ENCODE measurements around the gene NFIX. TPM values are rescaled to one million over a fixed set of nuclear protein-coding genes. Genes with fewer than 3 reads are reported as not detected.

Gene NFIX
- total RNA-seq, 1 donor from 2014 or later, result 123 TPM

DNA sequence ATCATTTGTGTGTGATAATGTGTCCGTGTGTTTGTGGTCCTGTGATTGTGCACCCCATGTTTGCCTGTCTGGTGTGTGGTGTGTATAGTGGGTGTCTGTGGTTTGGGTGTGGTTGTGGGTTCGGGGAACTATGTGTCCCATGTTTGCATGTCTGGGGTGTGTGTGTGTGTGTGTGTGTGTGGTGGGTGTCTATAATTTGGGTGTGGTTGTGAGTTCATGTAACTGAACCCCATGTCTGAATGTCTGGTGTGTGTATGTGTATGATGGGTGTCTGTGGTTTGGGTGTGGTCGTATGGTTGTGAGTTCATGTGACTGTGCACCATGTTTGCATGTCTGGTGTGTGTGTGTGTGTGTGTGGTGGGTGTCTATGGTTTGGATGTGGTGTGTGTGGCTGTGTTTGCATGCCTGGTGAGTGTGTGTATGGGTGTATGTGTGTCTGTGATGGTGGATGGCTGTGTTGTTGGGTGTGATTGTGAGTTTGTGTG is 11.1 kb upstream of the NFIX start:
- no peak for DNase-seq (ENCODE audit: low spot score)
- intact Hi-C loops (cut with DNase I), result loop anchor here (2.0 to 5.0 kb wide), 2 partner anchors 109 to 168 kb away; partner anchors contain the start of genes IER2 and STX10

DNA sequence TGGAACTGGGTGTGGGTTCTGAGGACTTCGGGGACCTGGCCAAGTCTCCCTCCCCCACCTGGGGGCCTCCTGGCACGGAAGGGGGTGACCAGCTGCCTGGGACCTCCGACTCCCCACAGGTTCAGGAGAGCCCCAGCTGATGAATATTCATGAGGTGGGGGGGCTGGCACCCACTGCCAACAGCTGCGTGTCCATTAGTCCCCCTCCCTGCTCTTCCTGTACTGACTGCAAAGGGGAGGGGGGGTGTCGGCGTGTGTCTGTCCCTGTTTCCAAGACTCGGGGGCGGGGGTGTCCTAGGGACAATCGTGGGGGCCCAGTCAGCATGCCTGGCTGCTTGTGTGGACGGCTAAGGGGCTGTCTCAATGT is 10.6 kb upstream of the NFIX start:
- intact Hi-C loops (cut with DNase I), result loop anchor here (2.0 to 5.0 kb wide), 2 partner anchors 108 to 168 kb away; partner anchors contain the start of genes IER2 and STX10
- no peak for DNase-seq (ENCODE audit: low spot score)

DNA sequence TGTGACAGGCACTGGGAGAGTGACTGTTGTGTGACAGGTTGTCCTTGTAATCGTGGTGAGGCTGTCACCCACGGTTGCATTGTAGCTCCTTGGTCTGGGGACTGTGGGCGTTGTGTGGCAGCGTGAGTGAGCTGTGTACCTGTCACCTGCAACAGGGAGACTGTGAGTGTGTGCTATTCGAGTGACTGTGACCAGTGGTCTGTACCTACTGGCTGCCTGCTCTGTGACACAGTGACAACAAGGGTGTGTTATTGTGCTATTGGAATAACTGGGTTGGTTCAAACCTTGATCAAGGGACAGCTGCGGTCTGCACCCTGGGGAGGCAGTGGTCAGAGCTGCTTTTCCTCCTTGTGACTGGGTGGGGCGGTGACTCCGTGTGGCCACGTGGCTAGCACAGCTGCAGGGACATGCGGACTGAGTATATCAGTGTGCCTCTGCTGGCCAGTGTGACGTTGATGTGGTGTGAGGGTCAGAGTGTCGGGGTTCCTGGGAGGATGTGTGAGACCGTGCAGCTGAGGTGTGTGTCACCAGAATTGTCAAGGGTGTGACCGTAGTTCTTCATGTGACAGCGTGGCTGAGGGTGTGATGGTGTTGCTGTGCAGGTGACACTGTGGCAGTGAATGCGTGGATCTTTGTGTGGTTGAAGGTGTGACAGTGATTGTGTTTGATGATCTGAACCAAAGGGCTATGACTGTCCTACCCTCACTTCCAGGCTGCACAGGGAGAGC is 10.1 kb upstream of the NFIX start:
- no peak for DNase-seq (ENCODE audit: low spot score)
- intact Hi-C loops (cut with DNase I), result loop anchor here (2.0 kb wide), 1 partner anchor 108 kb away; no protein-coding TSS in a partner anchor

- intact Hi-C loops (cut with DNase I), result no loop called here
- DNase-seq (ENCODE audit: low spot score), result no peak
Observed at GRCh38 chr19:12986726-12987125, 8.5 kb upstream of the NFIX start.

DNA sequence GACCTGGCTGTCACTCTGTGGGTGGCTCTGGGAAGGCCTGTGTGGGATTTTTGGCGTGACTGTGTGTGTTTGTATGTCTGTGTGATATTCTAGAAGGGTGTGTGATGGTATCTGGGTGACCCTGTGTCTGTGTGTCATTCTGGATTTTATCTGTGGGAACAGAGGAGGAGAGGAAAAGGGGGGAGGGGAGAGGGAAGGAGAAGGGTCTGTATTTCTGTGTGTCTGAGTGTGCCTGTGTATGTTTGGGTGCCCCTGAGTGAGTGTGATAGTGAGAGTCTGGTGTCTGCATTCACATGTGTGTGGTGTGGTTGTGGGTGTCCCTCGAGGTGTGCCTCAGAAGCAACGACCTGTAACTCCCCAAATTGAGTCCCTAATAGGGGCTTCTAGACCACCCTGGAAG is 8.1 kb upstream of the NFIX start:
- intact Hi-C loops (cut with DNase I), result no loop called here
- DNase-seq (ENCODE audit: low spot score), result no peak

GRCh38 chr19:12987781-12988180 is 7.5 kb upstream of the NFIX start:
- no peak for DNase-seq (ENCODE audit: low spot score)
- intact Hi-C loops (cut with DNase I), result no loop called here

- no peak for DNase-seq (ENCODE audit: low spot score)
- intact Hi-C loops (cut with DNase I), result no loop called here
Observed at GRCh38 chr19:12990431-12990830, 4.8 kb upstream of the NFIX start.

- intact Hi-C loops (cut with DNase I), result no loop called here
- no peak for DNase-seq (ENCODE audit: low spot score)
Observed at GRCh38 chr19:12990853-12991252, 4.4 kb upstream of the NFIX start.

- no peak for DNase-seq (ENCODE audit: low spot score)
- intact Hi-C loops (cut with DNase I), result no loop called here
Observed at GRCh38 chr19:12991296-12991695, 4.0 kb upstream of the NFIX start.

DNA sequence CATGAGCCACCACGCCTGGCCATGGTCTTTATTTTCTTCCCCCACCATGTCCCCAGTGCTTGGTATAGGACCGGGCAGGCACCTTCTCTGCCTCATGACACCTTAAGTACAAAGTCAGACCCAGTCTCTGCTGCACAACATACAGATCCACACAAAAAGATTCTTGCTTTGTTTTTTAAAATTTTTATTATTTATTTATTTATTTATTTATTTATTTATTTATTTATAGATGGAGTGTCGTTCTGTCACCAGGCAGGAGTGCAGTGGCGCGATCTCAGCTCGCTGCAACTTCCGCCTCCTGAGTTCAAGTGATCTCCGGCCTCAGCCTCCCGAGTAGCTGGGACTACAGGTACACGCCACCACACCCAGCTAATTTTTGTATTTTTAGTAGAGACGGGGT is 2.5 kb upstream of the NFIX start:
- no peak for DNase-seq (ENCODE audit: low spot score)
- intact Hi-C loops (cut with DNase I), result no loop called here

DNA sequence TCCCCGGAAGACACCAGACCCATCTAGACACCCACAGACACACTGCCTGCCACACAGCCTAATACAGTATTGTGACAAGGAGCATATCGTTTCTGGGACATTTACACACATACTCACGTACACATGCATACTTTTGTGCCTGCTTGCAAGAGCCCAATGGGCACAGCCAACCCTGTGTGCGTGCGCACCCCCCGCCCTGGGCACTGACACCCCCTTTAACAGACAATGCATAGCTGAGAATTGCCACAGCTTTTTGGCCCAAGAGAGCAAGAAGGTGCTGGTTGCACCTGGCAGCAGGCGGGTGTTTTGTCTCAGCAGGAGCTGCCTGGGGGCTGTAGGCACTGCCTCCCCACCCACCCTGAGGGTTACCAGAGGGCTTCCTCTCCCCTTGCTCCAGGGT is 1.7 kb upstream of the NFIX start:
- intact Hi-C loops (cut with DNase I), result no loop called here
- no peak for DNase-seq (ENCODE audit: low spot score)

GRCh38 chr19:12995596-12996405 is 526 bp downstream of the NFIX start:
- intact Hi-C loops (cut with DNase I), result loop anchor here (5.0 kb wide), 2 partner anchors 36 to 66 kb away; no protein-coding TSS in a partner anchor

GRCh38 chr19:12996406-12997094 is 1.3 kb downstream of the NFIX start:
- no peak for DNase-seq (ENCODE audit: low spot score)
- intact Hi-C loops (cut with DNase I), result loop anchor here (5.0 kb wide), 2 partner anchors 36 to 66 kb away; no protein-coding TSS in a partner anchor

More at GRCh38 chr19:12995596-12996405, 526 bp downstream of the NFIX start:
- DNase-seq (ENCODE audit: low spot score), result no peak

- intact Hi-C loops (cut with DNase I), result loop anchor here (5.0 kb wide), 2 partner anchors 35 to 65 kb away; no protein-coding TSS in a partner anchor
- DNase-seq (ENCODE audit: low spot score), result no peak
Observed at GRCh38 chr19:12997179-12997966, 2.1 kb downstream of the NFIX start.

- intact Hi-C loops (cut with DNase I), result loop anchor here (5.0 kb wide), 2 partner anchors 34 to 64 kb away; no protein-coding TSS in a partner anchor
- DNase-seq (ENCODE audit: low spot score), result no peak
Observed at GRCh38 chr19:12997967-12998940, 3.0 kb downstream of the NFIX start.

DNA sequence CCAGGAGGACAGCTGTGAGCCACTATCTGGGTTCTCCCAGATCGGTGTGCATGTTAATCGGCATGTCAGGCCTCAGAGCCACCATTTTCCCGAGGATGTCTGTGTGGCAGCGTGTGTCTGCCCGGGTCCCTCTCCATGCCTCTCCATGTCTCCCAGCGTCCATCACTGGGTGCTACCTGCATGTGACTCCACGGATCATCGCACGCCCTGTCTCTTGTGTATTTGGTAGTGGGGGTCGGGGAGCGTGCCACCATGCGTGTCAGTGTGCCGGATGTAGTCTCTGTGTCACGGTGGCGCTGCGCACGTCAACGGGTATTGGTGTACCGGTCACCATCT is 5.9 kb downstream of the NFIX start:
- intact Hi-C loops (cut with DNase I), result no loop called here
- DNase-seq (ENCODE audit: low spot score), result no peak

GRCh38 chr19:13001502-13002165 is 6.4 kb downstream of the NFIX start:
- no peak for DNase-seq (ENCODE audit: low spot score)

More at GRCh38 chr19:13001502-13002165, 6.4 kb downstream of the NFIX start:
- intact Hi-C loops (cut with DNase I), result no loop called here

Measured in cardiac septum (tissue), 1 donor.